HG03095 (cell line): ENCODE data around the gene OPA3.
A peak's percentile ranks its signal among the peaks of the same experiment; 100 is the strongest.

Experiments
- ATAC-seq: cut with Tn5 transposase; IDR thresholded peaks from one replicate; pipeline ENCODE4 v1.9.1; 2021; ENCODE audit warnings: moderate library complexity; ENCODE audit not compliant: unreplicated experiment

OPA3 gene

DNA sequence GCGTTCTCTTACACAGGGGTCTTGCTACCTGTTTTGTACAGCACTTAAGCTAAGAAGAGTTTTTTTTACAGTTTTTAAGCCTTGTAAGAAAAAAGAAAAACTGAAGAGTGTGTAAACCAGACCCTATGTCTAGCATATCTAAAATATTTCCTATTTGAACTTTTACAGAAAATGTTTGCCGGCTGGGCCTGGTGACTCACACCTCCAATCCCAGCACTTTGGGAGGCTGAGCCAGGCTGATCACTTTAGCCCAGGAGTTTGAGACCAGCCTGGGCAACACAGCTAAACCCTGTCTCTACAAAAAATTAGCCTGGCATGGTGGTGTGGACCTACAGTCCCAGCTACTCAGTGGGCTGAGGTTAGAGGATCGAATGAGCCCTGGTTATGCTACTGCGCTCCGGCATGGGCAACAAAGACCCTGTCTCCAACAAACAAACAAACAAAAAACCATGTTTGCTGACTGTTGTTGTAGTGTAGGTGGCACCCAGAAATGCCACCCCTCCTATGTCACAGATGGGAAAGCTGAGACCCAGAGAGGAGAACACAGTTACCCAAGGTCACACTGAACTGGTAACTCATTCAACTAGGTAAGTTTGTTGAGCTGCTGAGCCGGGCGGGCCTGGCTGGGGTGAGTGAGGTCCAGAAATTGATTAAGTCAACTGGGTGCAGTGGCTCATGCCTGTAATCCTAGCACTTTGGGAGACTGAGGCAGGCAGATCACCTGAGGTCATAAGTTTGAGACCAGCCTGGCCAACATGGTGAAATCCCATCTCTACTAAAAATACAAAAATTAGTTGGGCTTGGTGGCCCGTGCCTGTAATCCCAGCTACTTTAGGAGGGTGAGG lies 79.2 kb downstream of the OPA3 start:
- ATAC-seq: no peak

DNA sequence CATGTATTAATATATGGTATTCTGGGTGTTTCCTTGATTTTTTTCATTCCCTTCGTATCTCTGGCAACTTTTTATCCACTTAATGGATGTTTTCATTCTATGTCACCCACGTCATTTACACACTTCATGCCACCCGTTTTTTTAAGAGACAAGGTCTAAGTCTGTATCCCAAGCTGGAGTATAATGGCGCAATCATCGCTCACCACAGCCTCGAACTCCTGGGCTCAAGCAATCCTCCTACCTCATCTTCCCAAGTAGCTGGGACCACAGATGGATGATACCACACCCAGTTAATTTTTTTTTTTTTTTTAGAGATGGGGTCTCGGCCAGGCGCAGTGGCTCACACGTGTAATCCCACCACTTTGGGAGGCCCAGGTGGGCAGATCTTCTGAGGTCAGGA lies 80.7 kb downstream of the OPA3 start:
- ATAC-seq: no peak

DNA sequence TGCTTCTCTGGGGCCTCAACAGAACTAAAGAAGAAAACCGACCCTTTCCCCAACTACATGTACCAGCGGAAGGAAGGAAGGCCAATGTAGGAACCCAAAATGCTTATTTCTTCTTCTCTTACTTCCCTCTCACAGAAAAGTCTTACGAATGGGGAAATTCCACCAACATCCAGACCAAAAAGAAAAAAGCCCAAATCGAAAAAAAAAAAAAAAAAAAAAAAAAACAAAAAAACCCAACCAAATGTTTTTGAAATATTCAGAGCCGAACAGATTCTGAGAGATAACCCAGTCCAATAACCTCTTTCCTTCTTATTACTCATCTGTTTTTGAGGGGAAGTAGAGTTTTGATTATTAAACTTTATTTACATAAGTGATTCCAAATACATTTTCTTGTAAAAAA lies 82.5 kb downstream of the OPA3 start:
- ATAC-seq: no peak

GRCh38 chr19:45501730-45502014 lies 82.9 kb downstream of the OPA3 start:
- no peak for ATAC-seq

GRCh38 chr19:45500918-45501729 lies 83.5 kb downstream of the OPA3 start:
- ATAC-seq: no peak

DNA sequence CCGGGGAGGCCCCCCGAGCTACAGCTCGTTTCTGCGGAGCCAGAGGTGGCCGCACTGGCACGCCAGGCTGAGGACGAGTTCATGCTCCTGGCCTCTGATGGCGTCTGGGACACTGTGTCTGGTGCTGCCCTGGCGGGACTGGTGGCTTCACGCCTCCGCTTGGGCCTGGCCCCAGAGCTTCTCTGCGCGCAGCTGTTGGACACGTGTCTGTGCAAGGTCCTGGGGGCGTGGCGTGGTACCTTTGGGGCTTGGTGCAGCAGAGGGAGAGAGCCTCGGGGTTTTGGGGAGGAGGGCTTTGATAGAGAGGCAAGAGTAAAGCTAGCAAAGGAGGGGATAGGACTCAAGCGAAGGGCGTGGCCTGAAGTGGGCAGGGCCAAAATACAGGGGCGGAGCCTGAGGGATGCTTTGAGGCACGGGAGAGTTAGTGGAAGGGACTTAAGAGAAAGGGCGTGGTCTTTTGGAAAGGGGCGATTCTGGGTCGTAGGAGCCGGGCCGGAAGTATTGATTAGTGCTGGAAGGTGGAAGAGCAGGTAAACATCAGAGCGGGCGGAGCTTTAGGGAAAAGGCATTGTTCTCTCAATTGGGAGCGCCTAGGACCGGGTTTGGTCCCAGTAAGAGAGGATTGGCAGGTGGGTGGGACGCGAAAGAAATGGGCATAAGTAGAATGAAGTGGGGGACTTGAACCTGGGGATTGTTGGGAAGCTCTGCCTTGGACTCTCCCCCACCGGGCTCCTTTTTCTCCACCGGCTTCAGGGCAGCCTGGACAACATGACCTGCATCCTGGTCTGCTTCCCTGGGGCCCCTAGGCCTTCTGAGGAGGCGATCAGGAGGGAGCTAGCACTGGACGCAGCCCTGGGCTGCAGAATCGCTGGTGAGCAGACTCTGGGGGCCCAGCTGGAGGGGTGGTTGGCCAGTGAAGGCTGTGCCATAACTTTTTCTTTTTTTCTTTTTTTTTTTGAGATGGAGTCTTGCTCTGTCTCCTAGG lies 85.1 kb downstream of the OPA3 start:
- no peak for ATAC-seq

DNA sequence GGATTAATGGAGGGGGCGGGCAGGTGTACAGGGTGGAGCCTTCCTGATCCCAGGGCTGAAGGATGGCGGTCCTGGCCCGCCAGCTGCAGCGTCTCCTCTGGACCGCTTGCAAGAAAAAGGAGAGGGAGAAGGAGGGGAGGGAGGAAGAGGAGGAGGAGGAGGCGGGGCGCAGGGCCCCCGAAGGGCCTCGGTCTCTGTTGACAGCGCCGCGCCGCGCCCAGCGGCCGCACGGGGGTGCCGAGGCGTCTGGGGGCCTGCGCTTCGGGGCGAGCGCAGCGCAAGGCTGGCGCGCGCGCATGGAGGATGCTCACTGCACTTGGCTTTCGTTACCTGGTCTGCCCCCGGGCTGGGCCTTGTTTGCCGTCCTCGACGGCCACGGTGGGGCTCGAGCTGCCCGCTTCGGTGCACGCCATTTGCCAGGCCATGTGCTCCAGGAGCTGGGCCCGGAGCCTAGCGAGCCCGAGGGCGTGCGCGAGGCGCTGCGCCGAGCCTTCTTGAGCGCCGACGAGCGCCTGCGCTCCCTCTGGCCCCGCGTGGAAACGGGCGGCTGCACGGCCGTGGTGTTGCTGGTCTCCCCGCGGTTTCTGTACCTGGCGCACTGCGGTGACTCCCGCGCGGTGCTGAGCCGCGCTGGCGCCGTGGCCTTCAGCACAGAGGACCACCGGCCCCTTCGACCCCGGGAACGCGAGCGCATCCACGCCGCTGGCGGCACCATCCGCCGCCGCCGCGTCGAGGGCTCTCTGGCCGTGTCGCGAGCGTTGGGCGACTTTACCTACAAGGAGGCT lies 86.0 kb downstream of the OPA3 start, which contains the start of gene PPM1N:
Gene PPM1N, plus strand, starts transcription at position 33 of the 785 bp plus-strand sequence. Its CDS starts 30 bp downstream, at position 63.
- no peak for ATAC-seq

GRCh38 chr19:45497791-45498190 lies 86.8 kb downstream of the OPA3 start:
- no peak for ATAC-seq

DNA sequence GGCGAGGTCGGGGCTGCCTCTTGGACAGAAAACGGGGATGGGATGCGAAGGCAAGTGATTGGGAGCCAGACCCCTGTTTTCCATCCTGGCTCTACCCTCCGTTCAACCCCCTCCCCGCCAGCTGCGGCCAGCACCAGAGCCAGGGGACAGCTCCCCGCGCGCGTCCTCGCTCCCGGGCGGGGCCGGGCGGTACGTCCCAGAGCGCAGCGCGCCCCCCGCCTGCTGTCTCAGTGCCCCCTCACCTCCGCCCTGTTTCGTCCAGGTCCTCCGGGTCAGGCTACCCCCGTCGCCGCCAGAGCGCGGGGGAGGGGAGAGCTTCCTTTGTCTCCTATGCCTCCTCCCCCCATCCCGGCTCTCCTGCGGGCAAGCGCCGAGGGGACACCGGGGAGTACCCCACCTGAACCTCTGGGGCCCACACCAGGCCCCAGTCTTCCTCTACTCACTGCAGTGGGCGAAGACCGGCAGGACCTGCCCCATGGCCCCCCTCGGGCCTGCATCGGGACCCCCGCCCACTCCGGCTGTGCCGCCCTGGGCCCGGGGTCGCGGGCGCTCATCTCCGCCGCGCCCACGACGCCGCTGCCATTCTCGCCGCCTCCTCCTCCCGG lies 88.2 kb downstream of the OPA3 start:
- ATAC-seq: peak; percentile 10

DNA sequence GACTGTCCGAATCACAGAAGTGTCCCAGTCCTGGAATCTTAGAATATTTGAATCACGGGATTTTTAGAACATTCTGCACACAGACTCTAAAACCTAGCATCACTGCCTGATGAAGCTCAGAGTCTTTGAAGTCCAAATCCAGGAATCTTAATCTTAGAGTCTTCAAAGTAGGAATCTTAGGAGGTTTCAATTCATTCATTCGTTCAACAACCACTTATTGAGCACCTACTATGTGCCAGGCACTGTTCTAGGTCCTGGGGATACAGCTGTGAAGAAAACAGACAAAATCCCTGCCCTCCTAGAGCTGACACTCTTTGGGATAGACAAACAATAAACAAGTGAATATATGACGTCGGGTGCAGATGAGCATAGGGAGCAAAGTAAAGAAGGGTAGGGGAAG lies 89.4 kb downstream of the OPA3 start:
- ATAC-seq: no peak

DNA sequence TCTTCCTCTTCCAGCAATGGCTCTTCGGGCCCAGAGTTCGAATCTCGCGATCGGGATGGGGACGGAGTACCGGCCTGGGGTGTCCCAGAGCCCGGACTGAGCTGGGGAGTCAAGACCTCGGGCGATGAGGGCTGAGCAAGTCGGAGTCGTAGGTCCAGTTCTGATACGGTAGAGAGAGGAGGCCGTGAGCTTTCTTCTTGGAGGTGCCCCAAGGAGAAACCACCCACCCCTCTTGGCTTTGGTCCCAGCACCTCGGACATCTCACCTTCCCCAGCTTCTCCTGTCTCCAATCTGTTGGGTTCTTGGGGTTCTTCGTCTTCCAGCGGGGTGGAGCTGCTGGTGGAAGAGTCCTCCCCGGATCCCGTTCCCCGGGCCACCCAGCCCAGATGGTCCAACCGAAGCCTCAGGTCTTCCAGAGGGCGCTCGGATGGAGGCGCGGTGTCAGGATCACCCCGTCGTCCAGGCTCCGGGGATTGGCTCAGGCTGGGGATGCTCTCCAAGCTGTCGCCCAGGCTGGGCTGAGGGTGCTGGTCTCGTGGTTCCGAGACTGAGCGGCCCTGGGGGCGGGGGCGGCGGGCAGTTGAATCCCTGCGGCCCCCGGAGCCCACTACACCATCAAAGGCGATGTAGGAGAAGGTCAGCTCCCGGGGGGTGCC lies 90.2 kb downstream of the OPA3 start:
- no peak for ATAC-seq

DNA sequence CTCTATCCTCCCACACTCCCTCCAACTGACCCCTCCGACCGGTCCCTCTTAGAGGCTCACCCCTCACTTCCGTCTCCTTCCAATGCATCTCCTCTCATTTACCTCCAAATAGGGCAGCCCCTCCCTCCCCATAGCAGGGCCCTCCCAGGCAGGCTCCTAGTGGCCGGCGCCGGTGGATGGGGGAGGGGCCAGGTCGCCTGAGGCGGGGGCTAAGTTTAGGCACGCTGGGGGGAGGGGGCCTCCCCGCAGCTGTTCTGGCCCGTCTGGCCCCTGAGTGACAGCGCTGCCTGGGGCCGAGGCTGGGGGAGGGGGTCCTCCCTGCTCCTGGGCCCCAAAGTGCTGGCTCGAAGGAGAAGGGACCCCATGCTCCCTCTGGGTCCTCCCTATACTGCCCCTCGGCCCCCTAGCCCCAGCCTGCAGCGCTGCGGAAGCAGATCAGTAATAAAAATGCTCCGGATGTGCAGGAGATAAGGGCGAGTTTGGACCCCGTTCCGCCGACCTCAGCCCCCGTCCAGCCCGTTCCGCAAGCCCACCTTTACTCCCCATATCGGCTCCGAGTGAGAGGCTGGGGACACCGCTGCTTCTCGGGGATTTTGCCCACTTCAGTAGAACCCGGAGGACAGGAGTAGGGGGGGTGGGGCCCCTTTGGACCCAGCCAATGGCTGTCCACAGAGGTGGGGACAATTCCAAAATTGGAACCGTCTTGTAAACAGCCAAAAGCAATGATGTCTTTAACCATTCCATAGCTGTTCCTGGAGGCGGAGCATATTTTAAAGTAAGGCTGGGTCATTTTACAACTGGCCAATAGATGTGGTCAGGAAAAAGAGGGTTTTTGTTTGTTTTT lies 91.8 kb downstream of the OPA3 start:
- ATAC-seq: no peak

DNA sequence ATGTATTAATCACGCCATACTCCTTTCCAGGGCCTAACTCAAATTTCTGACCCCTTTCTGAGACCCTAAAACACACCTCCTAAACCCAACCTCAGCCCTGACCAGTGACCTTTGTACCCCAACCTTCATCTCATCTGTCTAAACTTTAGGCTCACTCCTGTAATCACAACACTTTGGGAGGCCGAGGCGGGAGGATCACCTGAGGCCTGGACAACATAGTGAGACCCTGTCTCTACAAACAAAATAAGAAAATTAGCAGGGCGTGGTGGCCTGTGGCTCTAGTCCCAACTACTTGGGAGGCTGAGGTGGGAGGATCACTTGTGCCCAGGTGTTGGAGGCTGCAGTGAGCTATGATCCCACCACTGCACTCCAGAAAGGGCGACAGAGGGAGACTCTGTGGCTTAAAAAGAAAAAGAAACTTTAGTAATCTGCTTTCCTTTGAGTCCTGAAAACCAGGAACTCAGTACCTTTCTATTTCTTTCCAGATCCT lies 92.4 kb downstream of the OPA3 start:
- ATAC-seq: no peak

DNA sequence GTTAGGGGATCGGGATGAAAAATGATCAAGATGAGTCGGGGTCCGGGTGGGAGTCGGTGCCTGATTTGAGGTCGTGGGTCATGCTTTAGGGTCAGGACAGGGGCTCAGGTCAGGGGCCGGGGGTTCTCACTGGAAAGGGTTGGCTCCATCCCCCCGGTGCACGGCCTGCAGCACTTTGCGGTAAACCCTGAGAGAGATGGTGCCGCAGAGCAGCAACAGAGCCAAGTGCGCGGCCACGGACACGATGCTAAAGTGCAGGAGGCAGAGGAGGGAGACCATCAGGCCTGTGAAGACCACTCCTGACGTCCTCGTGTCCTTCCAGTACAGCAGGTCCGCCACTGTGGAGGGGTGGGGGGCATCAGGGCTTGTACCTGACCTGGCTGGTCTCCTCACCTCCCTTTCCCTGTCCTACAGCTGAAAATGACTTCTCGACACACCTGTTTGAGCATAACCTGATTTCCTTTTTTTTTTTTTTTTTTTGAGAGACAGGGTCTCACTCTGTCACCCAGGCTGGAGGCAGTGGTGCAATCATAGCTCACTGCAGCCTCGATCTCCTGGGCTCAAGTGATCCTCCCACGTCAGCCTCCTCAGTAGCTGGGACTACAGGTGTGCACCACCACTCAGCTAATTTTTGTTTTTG lies 95.3 kb downstream of the OPA3 start:
- ATAC-seq: no peak

DNA sequence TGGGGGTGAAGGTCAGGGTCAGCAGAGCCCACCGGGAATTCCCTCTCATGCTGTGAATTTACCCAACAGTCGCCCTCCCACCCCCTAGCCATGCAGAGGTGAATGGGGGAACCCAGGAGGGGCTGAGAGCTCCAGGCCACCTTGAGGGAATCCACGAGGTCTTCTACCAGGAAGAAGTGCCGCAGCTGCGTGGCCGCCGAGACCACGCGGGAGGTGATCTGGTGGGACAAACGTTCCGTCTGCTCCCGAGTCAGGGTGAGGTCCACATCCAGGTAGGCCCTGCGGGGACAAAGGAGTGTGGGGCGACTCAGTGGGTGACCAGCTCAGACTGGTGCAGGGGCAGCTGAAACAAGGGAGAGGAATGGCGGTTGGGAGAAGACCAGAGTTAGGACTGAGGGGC lies 95.9 kb downstream of the OPA3 start:
- ATAC-seq: no peak

- ATAC-seq: peak; percentile 83
These were observed 99.1 kb downstream of the OPA3 start for GRCh38 chr19:45485305-45486077.
